Lower leg skin (tissue), 4 donors: ENCODE data around the gene MEST. TPM values are rescaled to one million over a fixed set of nuclear protein-coding genes. Genes with fewer than 3 reads are reported as not detected.

Experiments
- DNase-seq, 2 donors: peaks; one replicate each; pipeline ENCODE4 v3.0.0-alpha.2; 2019; ENCODE audit warnings: low spot score in 2 of 2
- H3K4me3 ChIP-seq: fragments of 200-600 bp; sonication (generic); 2 replicates; pipeline ENCODE4 v1.5.1; 2017; ENCODE audit warnings: mild to moderate bottlenecking, low read depth; ENCODE audit not compliant: poor library complexity, severe bottlenecking
- CTCF ChIP-seq, 3 donors: fragments of 450-650 bp; IDR thresholded peaks; one replicate each; pipeline ENCODE4 v1.5.1; 2016; ENCODE audit warnings: antibody characterized with exemption in 3 of 3, mild to moderate bottlenecking in 3 of 3, moderate library complexity in 2 of 3
- POLR2A ChIP-seq, 2 donors: fragments of 450-650 bp; IDR thresholded peaks; one replicate each; pipeline ENCODE4 v1.6.1; 2016 to 2017; ENCODE audit warnings: antibody characterized with exemption in 2 of 2, mild to moderate bottlenecking in 1 of 2, moderate library complexity in 1 of 2
- WGBS, 2 donors: methylation state at CpG; one replicate each; pipeline ENCODE4 v1.1.5; 2018; 5-methylcytosine and 5-hydroxymethylcytosine counted together
- intact Hi-C: fragments of 100-400 bp; cut with DNase I; formaldehyde crosslinking; loops from one replicate; pipeline ENCODE4 v1.15.0; 2023; ENCODE audit warnings: low total_unique reads
- total RNA-seq, 4 donors: library from RNA; depleted of rRNA; stranded (reverse); fragments of >200 nt; gene quantifications; one replicate each; pipeline ENCODE4 v1.1.0, GENCODE V29; 2016

MEST gene
- total RNA-seq, 4 donors from 2014 or later: 0.79 to 6.8 (median 4.9) TPM

- H3K4me3 ChIP-seq: no peak overlapping the region
- TF ChIP-seq CTCF (IDR thresholded peaks at IDR 0.05): no peak
- no peak for TF ChIP-seq POLR2A (IDR thresholded peaks at IDR 0.05)
- no peak for DNase-seq
- WGBS, 2 donors: 75 to 81% methylated on average over 11 of the region's 11 CpGs
- intact Hi-C loops: no loop called here
Observed at GRCh38 chr7:130485734-130486113, 6.2 kb upstream of the MEST start.

GRCh38 chr7:130486114-130486953 lies 5.6 kb upstream of the MEST start:
- TF ChIP-seq POLR2A (IDR thresholded peaks at IDR 0.05): no peak
- TF ChIP-seq CTCF (IDR thresholded peaks at IDR 0.05): no peak
- H3K4me3 ChIP-seq: peak overlapping the region; percentile 18
- 13 to 16% methylated on average over 57 to 64 of the region's 67 CpGs for WGBS, 2 donors
- no peak for DNase-seq
- intact Hi-C loops: no loop called here

GRCh38 chr7:130486954-130487436 lies 4.9 kb upstream of the MEST start:
- intact Hi-C loops: no loop called here
- 25 to 39% methylated on average over 6 of the region's 6 CpGs for WGBS, 2 donors
- DNase-seq: no peak
- TF ChIP-seq CTCF (IDR thresholded peaks at IDR 0.05) (no peak), POLR2A (IDR thresholded peaks at IDR 0.05) (no peak)
- H3K4me3 ChIP-seq: peak overlapping the region; percentile 18

GRCh38 chr7:130488392-130489139 lies 3.3 kb upstream of the MEST start:
- 72 to 78% methylated on average over 7 of the region's 7 CpGs for WGBS, 2 donors
- no peak overlapping the region for H3K4me3 ChIP-seq
- intact Hi-C loops: no loop called here
- TF ChIP-seq CTCF (IDR thresholded peaks at IDR 0.05): no peak
- TF ChIP-seq POLR2A (IDR thresholded peaks at IDR 0.05): no peak
- DNase-seq: no peak

GRCh38 chr7:130489140-130489983 lies 2.5 kb upstream of the MEST start:
- no peak for TF ChIP-seq POLR2A (IDR thresholded peaks at IDR 0.05)
- no peak for TF ChIP-seq CTCF (IDR thresholded peaks at IDR 0.05)
- WGBS, 2 donors: 69 to 80% methylated on average over 10 of the region's 10 CpGs
- no peak for DNase-seq
- intact Hi-C loops: no loop called here
- no peak overlapping the region for H3K4me3 ChIP-seq
